ENCODE results near the gene MPND. TPM values are rescaled to one million over a fixed set of nuclear protein-coding genes. Genes with fewer than 3 reads are reported as not detected.

MPND gene
- total and polyA plus RNA-seq, 2 of the 13 experiments (the other 11 are each of a cell fraction or from before 2014, with no cell fraction given) = 10.8 to 15.8 TPM

GRCh38 chr19:4343370-4344307 lies at the start of gene MPND (continued):
- TF ChIP-seq GMEB2 (CRISPR knock-in tag; IDR thresholded peaks at IDR 0.05; ENCODE audit: low read depth) = no peak
- TF ChIP-seq NR0B2 (CRISPR knock-in tag; IDR thresholded peaks at IDR 0.05) = peak; percentile 3; the same call in 1 of the 2 replicates
- TF ChIP-seq YEATS4 (CRISPR knock-in tag; IDR thresholded peaks at IDR 0.05; ENCODE audit: borderline replicate concordance) = peak; percentile 18
- no peak for TF ChIP-seq FOXC1 (CRISPR knock-in tag; IDR thresholded peaks at IDR 0.05; ENCODE audit: borderline replicate concordance)
- no peak for TF ChIP-seq MAFF (IDR thresholded peaks at IDR 0.05; ENCODE audit: low read depth, low read length)
- no peak for TF ChIP-seq TRAFD1 (CRISPR knock-in tag; IDR thresholded peaks at IDR 0.05; ENCODE audit: borderline replicate concordance)
- no peak for TF ChIP-seq ZEB1 (IDR thresholded peaks at IDR 0.05; ENCODE audit: insufficient replicate concordance, low read depth)
- TF ChIP-seq RAD21 (CRISPR knock-in tag; IDR thresholded peaks at IDR 0.05) = no peak; the same call in 1 of the 2 replicates
- TF ChIP-seq ZNF12 (CRISPR knock-in tag; IDR thresholded peaks at IDR 0.05) = no peak
- no peak for TF ChIP-seq ZNF775 (CRISPR knock-in tag; IDR thresholded peaks at IDR 0.05; ENCODE audit: borderline replicate concordance)
- TF ChIP-seq ZBTB39 (CRISPR knock-in tag; IDR thresholded peaks at IDR 0.05) = peak; percentile 71; the same call in 1 of the 2 replicates
- no peak for TF ChIP-seq SETDB1 (CRISPR knock-in tag; IDR thresholded peaks at IDR 0.05; ENCODE audit: borderline replicate concordance)
- no peak for TF ChIP-seq ZNF501 (CRISPR knock-in tag; IDR thresholded peaks at IDR 0.05)
- TF ChIP-seq HDAC1 (CRISPR knock-in tag; IDR thresholded peaks at IDR 0.05) = no peak
- peak; percentile 40; the same call in 1 of the 2 replicates for TF ChIP-seq BORCS8-MEF2B (CRISPR knock-in tag; IDR thresholded peaks at IDR 0.05)
- no peak for TF ChIP-seq TEF (CRISPR knock-in tag; IDR thresholded peaks at IDR 0.05)
- TF ChIP-seq KLF9 (CRISPR knock-in tag; IDR thresholded peaks at IDR 0.05; ENCODE audit: low read depth) = no peak
- no peak for TF ChIP-seq YEATS2 (CRISPR knock-in tag; IDR thresholded peaks at IDR 0.05; ENCODE audit: borderline replicate concordance)
- TF ChIP-seq TCF7L2 (IDR thresholded peaks at IDR 0.05; ENCODE audit: low read depth, low read length) = no peak
- no peak for TF ChIP-seq ZNF207 (IDR thresholded peaks at IDR 0.05; ENCODE audit: borderline replicate concordance)
- no peak for TF ChIP-seq ZNF570 (CRISPR knock-in tag; IDR thresholded peaks at IDR 0.05; ENCODE audit: borderline replicate concordance)
- TF ChIP-seq KDM2A (CRISPR knock-in tag; IDR thresholded peaks at IDR 0.05; ENCODE audit: borderline replicate concordance, low read depth) = peak; percentile 63

All from HepG2 (cell line).